Tibial nerve (tissue), 4 donors: ENCODE measurements around the gene ZNF574. TPM values are rescaled to one million over a fixed set of nuclear protein-coding genes. Genes with fewer than 3 reads are reported as not detected.
A peak's percentile ranks its signal among the peaks of the same experiment; 100 is the strongest.

Experiments used
- DNase-seq, 2 donors: peaks; one replicate each; pipeline ENCODE4 v3.0.0-alpha.2; 2019; ENCODE audit warnings: low spot score in 2 of 2
- H3K27ac ChIP-seq, 4 donors: fragments of 200-600 bp; sonication (generic) in 3 of 4; one replicate each; pipeline ENCODE4 v1.5.1; 2017 to 2019; ENCODE audit warnings: mild to moderate bottlenecking in 1 of 4
- H3K27me3 ChIP-seq, 2 donors: fragments of 200-600 bp; sonication (generic) in 1 of 2; one replicate each; pipeline versions ENCODE4 v1.5.1 to v1.6.0; 2017 to 2019
- H3K36me3 ChIP-seq, 3 donors: fragments of 200-600 bp; sonication (generic); one replicate each; pipeline ENCODE4 v1.5.1; 2018 to 2019
- H3K4me1 ChIP-seq, 4 donors: fragments of 200-600 bp; sonication (generic) in 3 of 4; one replicate each; pipeline ENCODE4 v1.5.1; 2017 to 2019
- H3K4me3 ChIP-seq, 4 donors: fragments of 200-600 bp; sonication (generic) in 3 of 4; one replicate each; pipeline ENCODE4 v1.5.1; 2017 to 2019; ENCODE audit warnings: mild to moderate bottlenecking in 1 of 4, moderate library complexity in 1 of 4
- H3K9me3 ChIP-seq, 4 donors: fragments of 200-600 bp; sonication (generic) in 3 of 4; one replicate each; pipeline ENCODE4 v1.5.1; 2017 to 2019
- CTCF ChIP-seq, 5 experiments: fragments of 200-600 bp in 3 of 5; fragments of 450-650 bp in 2 of 5; sonication (generic) in 3 of 5; IDR thresholded peaks; one replicate each; pipeline ENCODE4 v1.5.1; 2016 to 2019; ENCODE audit warnings: antibody characterized with exemption in 5 of 5, mild to moderate bottlenecking in 3 of 5, moderate library complexity in 2 of 5
- EP300 ChIP-seq, 2 donors: sonication (generic); formaldehyde crosslinking; IDR thresholded peaks; one replicate each; pipeline ENCODE4 v1.6.1; 2017; ENCODE audit warnings: antibody characterized with exemption in 2 of 2, mild to moderate bottlenecking in 1 of 2
- POLR2A ChIP-seq, 2 donors: fragments of 450-650 bp; IDR thresholded peaks; one replicate each; pipeline ENCODE4 v1.6.1; 2017; ENCODE audit warnings: antibody characterized with exemption in 2 of 2, mild to moderate bottlenecking in 2 of 2, moderate library complexity in 2 of 2
- WGBS, 2 donors: methylation state at CpG; one replicate each; pipeline ENCODE4 v1.1.5; 2018; 5-methylcytosine and 5-hydroxymethylcytosine counted together
- total RNA-seq, 4 donors: library from RNA; depleted of rRNA; stranded (reverse); fragments of >200 nt; gene quantifications; one replicate each; pipeline ENCODE4 v1.1.0, GENCODE V29; 2016

ZNF574 gene
- total RNA-seq, 4 donors from 2014 or later = 14.3 to 22.2 (median 17.5) TPM

GRCh38 chr19:42066075-42066754 lies 9.8 kb upstream of the ZNF574 start:
- no peaks in the 10 kb centered on the region for H3K9me3 ChIP-seq
- peaks cover 0 to 36% (median 0%) of the 10 kb centered on the region in 3 donors for H3K36me3 ChIP-seq
- WGBS, 2 donors = 48 to 50% methylated on average over 9 of the region's 9 CpGs
- no peak for DNase-seq
- H3K4me3 ChIP-seq = no peak overlapping the region
- TF ChIP-seq EP300 (IDR thresholded peaks at IDR 0.05) = no peak
- TF ChIP-seq POLR2A (IDR thresholded peaks at IDR 0.05) = no peak
- TF ChIP-seq CTCF (IDR thresholded peaks at IDR 0.05) = no peak
- H3K27me3 ChIP-seq = peaks cover 0 to 49% of the 10 kb centered on the region in 2 donors
- H3K27ac ChIP-seq = no peak overlapping the region
- H3K4me1 ChIP-seq = peaks cover 0 to 28% (median 0%) of the 10 kb centered on the region in 4 donors

- WGBS, 2 donors = 74 to 77% methylated on average over 6 of the region's 6 CpGs
- peaks cover 0 to 25% (median 0%) of the 10 kb centered on the region in 3 donors for H3K36me3 ChIP-seq
- peaks cover 0 to 28% (median 0%) of the 10 kb centered on the region in 4 donors for H3K4me1 ChIP-seq
- peaks cover 0 to 49% of the 10 kb centered on the region in 2 donors for H3K27me3 ChIP-seq
- no peaks in the 10 kb centered on the region for H3K9me3 ChIP-seq
- no peak overlapping the region for H3K4me3 ChIP-seq
- DNase-seq = no peak
- no peak for TF ChIP-seq CTCF (IDR thresholded peaks at IDR 0.05)
- no peak for TF ChIP-seq EP300 (IDR thresholded peaks at IDR 0.05)
- no peak for TF ChIP-seq POLR2A (IDR thresholded peaks at IDR 0.05)
- H3K27ac ChIP-seq = no peak overlapping the region
Observed at GRCh38 chr19:42067315-42067888, 8.6 kb upstream of the ZNF574 start.

- H3K27ac ChIP-seq = peak overlapping the region in 1 of 4 donors; percentile 76
Observed at GRCh38 chr19:42068361-42068755, 7.6 kb upstream of the ZNF574 start.

GRCh38 chr19:42068756-42069571 lies 7.0 kb upstream of the ZNF574 start:
- no peak for TF ChIP-seq EP300 (IDR thresholded peaks at IDR 0.05)
- no peak for TF ChIP-seq POLR2A (IDR thresholded peaks at IDR 0.05)
- TF ChIP-seq CTCF (IDR thresholded peaks at IDR 0.05) = no peak

More at GRCh38 chr19:42068361-42068755, 7.6 kb upstream of the ZNF574 start:
- no peak for DNase-seq
- Histone ChIP-seq H3K27me3 (peaks cover 0 to 49% of the 10 kb centered on the region in 2 donors), H3K9me3 (no peaks in the 10 kb centered on the region), H3K4me1 (peaks cover 0 to 28% (median 0%) of the 10 kb centered on the region in 4 donors), H3K36me3 (peaks cover 0 to 16% (median 0%) of the 10 kb centered on the region in 3 donors), H3K4me3 (peak overlapping the region in 2 of 4 donors; percentile 42 to 53)
- WGBS, 2 donors = 33% methylated on average over 8 of the region's 8 CpGs
- TF ChIP-seq EP300 (IDR thresholded peaks at IDR 0.05) (no peak), CTCF (IDR thresholded peaks at IDR 0.05) (no peak), POLR2A (IDR thresholded peaks at IDR 0.05) (no peak)

More at GRCh38 chr19:42068756-42069571, 7.0 kb upstream of the ZNF574 start:
- H3K4me1 ChIP-seq = peaks cover 0 to 28% (median 0%) of the 10 kb centered on the region in 4 donors
- 7 to 11% methylated on average over 29 of the region's 29 CpGs for WGBS, 2 donors
- H3K4me3 ChIP-seq = peak overlapping the region; percentile 27 to 53 (median 40)
- H3K27me3 ChIP-seq = peaks cover 0 to 49% of the 10 kb centered on the region in 2 donors
- no peaks in the 10 kb centered on the region for H3K9me3 ChIP-seq
- H3K27ac ChIP-seq = peak overlapping the region in 3 of 4 donors; percentile 61 to 76 (median 72)
- H3K36me3 ChIP-seq = peaks cover 0 to 11% (median 0%) of the 10 kb centered on the region in 3 donors
- no peak for DNase-seq
